Measurements from ENCODE around the gene SPACA4. TPM values are rescaled to one million over a fixed set of nuclear protein-coding genes. Genes with fewer than 3 reads are reported as not detected.

Gene SPACA4, protein sequence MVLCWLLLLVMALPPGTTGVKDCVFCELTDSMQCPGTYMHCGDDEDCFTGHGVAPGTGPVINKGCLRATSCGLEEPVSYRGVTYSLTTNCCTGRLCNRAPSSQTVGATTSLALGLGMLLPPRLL
- not detected in 5 replicates for total RNA-seq (2022; extraction: Qiagen RNA extraction)

DNA sequence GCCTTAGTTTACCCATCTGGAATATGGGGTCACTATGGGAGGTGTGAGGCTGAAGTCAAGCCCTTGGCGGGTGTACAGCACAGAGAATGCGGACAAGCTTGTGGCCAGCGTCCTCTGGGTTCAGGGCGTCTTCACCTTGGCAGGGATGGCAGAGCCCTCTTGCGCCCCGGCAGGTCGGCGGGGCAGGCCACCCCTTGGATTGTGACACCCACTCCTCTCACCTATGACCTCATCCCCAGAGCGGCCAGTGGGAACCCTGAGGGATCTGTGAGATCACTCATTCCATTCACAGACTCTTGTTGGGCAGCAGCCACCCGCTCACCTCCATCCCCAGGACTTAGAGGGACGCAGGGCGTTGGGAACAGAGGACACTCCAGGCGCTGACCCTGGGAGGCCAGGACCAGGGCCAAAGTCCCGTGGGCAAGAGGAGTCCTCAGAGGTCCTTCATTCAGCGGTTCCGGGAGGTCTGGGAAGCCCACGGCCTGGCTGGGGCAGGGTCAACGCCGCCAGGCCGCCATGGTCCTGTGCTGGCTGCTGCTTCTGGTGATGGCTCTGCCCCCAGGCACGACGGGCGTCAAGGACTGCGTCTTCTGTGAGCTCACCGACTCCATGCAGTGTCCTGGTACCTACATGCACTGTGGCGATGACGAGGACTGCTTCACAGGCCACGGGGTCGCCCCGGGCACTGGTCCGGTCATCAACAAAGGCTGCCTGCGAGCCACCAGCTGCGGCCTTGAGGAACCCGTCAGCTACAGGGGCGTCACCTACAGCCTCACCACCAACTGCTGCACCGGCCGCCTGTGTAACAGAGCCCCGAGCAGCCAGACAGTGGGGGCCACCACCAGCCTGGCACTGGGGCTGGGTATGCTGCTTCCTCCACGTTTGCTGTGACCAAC lies at the start of gene SPACA4:
SPACA4 (plus strand) TSS at position 280 of the 896 bp plus-strand sequence; CDS start at position 517, 237 bp downstream.

DNA sequence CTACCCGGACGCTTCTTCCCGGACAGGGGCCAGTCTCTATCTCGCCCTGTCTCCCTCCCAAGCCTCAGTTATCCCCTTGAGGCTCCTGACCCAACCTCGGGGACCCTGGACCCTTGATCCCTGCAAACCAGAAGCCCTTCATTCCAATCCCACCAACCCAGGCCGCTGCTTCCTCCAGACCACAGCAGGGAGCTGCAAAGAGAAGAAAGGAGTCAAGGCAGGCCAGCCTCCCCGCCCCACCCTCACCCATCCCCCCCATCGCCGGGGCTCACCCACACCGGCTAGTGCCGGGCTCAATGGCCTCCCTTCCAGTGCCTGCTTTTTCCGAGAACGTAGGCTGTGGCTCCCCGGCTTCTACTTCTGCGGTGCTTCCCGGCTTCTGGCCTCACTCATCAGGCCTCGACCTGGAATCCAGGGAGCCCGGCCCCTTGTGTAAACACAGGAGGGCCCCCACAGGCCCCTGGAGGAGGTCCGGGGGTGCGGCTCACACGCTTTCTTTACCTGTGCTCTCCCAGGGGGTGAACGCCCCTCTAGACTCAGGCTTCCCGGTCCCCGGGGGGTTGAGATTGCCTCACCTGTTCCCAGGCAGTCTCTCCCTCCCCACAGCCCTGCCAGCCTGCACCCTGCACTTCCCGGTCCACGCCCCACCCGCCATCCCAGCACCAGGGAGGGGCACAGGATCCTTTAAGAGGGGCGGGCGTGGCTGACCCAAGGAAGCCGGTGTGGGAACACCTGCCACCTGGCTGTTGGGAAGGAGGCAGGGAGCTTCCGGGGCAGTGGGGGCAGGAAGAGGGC lies 8.1 kb downstream of the SPACA4 start, which contains the start of gene FAM83E:
FAM83E (minus strand) TSS at position 641 of the 795 bp plus-strand sequence. CDS start 1,704 bp downstream, outside the sequence.

DNA sequence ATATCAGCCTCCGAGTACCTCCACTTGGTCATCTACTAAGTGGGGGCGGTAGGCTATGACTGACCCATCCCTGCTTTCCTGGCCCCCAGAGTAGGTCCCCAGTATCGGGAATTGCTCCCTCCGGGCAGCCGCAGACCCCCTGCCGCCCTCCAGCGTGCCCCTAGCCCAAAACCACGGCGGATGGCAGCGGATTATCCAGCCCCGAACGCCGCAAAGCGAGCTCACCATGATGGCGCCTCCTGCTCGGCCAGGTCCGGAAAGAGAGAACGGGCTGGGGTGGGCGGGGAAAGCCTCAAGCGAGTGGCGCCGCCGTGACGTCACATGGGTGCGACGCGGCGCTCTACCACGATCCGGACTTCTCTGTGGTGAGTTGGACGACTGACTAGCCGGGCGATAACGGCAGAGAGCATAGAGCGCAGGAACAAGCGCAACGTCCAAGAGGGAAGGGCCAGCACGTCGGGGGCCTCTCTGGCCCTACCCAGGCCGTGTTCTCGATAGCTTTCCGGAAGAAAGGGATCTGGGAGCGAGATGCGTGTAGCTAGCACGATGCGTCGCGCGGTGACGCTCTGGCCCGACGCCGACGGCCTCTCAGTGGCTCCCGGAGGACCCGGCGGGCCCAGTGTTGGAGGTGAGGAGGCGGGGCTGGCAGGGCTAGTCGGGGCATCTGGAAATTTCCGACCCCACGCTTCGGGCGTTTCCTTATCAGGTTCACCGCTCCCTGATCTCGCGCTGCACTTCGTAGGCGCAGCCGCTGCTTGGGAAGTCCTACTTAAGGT lies 12.6 kb downstream of the SPACA4 start, which contains the start of the genes RPL18 and SPHK2:
RPL18 (minus strand) TSS at position 263 of the 776 bp plus-strand sequence; CDS start at position 228, 35 bp downstream.
SPHK2 (plus strand) TSS at position 591 of the 776 bp plus-strand sequence. CDS start 1,009 bp downstream, outside the sequence.

DNA sequence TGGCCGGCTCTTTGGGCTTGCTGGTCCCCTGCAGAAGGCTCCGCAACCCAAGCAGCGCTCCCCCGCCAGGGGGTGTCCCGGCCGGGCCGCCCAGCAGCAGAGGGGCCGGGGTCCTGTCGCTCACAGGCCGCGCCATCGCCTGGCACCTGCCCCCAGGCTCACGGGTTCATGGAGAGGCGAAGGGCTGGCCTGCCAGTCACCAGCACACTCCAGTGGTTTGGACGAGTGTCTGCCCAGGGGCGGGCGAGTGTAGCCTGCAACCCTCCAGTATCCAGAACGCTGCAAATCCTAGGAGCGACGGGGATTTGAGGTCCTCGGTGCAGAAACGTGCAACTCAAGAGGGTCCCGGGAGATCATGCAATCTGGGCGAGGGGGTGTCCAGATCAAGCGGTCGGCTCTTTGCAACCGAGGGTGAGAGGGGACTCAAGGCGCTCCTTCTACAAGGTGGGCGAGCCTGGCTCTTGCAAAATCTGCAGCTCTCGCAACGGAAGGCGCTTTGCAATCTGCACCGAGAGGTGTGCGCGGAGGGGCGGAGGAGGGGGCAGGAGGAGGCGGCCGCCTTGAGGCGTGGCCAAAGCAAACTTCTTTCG lies 30.4 kb downstream of the SPACA4 start, which contains the start of gene DBP:
DBP (minus strand) TSS at position 521 of the 590 bp plus-strand sequence; CDS start at position 136, 385 bp downstream.

DNA sequence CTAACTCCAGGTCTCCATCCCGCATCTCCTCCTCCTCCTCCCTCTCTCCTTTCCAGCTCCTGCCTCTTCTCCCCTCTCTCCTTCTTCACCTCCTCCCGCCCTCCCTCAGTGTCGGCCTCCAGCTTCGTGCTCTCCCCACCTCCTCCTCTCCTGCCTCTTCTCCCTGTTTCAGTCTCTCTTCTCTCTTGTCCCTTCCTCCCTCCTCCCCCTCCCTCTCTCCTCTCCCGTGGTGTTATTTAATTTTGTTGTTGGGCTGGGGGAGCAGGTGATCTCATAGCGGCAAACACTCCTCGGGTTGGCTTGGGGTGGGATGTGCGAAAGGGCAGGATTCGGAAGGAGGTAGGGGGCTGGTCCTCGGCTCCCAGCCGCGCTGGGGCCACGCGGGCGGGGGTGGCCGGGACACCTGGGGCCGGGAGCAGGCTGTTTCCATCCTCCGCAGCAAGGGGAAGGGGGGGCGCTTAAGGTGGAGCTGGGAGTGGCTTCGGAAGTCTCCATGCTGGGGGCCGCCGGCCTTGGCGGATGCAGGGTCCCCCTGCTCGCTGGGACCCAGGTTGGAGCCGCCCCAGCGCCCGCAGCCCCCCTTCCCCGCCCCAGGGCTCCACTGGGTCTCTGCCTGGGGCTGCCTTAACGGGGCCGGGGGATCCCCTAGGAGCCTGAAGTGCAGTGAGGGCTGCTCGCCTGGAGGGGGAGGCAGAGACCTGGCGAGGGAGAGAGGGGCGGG lies 39.6 kb downstream of the SPACA4 start, which contains the start of gene CA11:
CA11 (minus strand) TSS at position 187 of the 721 bp plus-strand sequence. CDS start 555 bp downstream, outside the sequence.

Other genes starting within 250 kb of the SPACA4 start
- 2.9 to 5.3 TPM (median 4.3 TPM) in 5 replicates for gene TMEM143, start 242.8 kb upstream of the SPACA4 start, total RNA-seq (2022; extraction: Qiagen RNA extraction)
- 0.93 to 3.6 TPM (median 3.1 TPM) in 5 replicates for gene SYNGR4, start 242.4 kb upstream of the SPACA4 start, total RNA-seq (2022; extraction: Qiagen RNA extraction)
- gene KDELR1, start 215.2 kb upstream of the SPACA4 start, total RNA-seq (2022; extraction: Qiagen RNA extraction) = 389 to 432 TPM (median 425 TPM) in 5 replicates
- 6.5 to 8.9 TPM (median 7.6 TPM) in 5 replicates for gene GRIN2D, start 213.1 kb upstream of the SPACA4 start, total RNA-seq (2022; extraction: Qiagen RNA extraction)
- 108 to 129 TPM (median 110 TPM) in 5 replicates for gene GRWD1, start 160.8 kb upstream of the SPACA4 start, total RNA-seq (2022; extraction: Qiagen RNA extraction)
- 0.93 to 2.0 TPM (median 1.1 TPM) in 5 replicates for gene KCNJ14, start 151.2 kb upstream of the SPACA4 start, total RNA-seq (2022; extraction: Qiagen RNA extraction)
- gene CYTH2, start 137.4 kb upstream of the SPACA4 start, total RNA-seq (2022; extraction: Qiagen RNA extraction) = 54.5 to 64.5 TPM (median 61.2 TPM) in 5 replicates
- gene LMTK3, start 94.9 kb upstream of the SPACA4 start, total RNA-seq (2022; extraction: Qiagen RNA extraction) = 2.7 to 5.6 TPM (median 4.5 TPM) in 5 replicates
- 12.0 to 17.5 TPM (median 14.0 TPM) in 5 replicates for gene SULT2B1, start 54.6 kb upstream of the SPACA4 start, total RNA-seq (2022; extraction: Qiagen RNA extraction)
- gene FAM83E, start 8.3 kb downstream of the SPACA4 start, total RNA-seq (2022; extraction: Qiagen RNA extraction) = 0.10 to 0.36 TPM (median 0.15 TPM) in 5 replicates
- 3,143 to 3,491 TPM (median 3,212 TPM) in 5 replicates for gene RPL18, start 12.4 kb downstream of the SPACA4 start, total RNA-seq (2022; extraction: Qiagen RNA extraction)
- 12.5 to 17.2 TPM (median 14.5 TPM) in 5 replicates for gene SPHK2, start 12.8 kb downstream of the SPACA4 start, total RNA-seq (2022; extraction: Qiagen RNA extraction)
- gene DBP, start 30.6 kb downstream of the SPACA4 start, total RNA-seq (2022; extraction: Qiagen RNA extraction) = 1.6 to 2.3 TPM (median 1.8 TPM) in 5 replicates
- 6.7 to 12.0 TPM (median 10.7 TPM) in 5 replicates for gene CA11, start 39.4 kb downstream of the SPACA4 start, total RNA-seq (2022; extraction: Qiagen RNA extraction)
- 0.12 to 0.20 TPM (median 0.16 TPM) in 5 replicates for gene NTN5, start 66.3 kb downstream of the SPACA4 start, total RNA-seq (2022; extraction: Qiagen RNA extraction)
- not detected in 5 replicates for gene FUT2, start 89.2 kb downstream of the SPACA4 start, total RNA-seq (2022; extraction: Qiagen RNA extraction)
- gene MAMSTR, start 113.0 kb downstream of the SPACA4 start, total RNA-seq (2022; extraction: Qiagen RNA extraction) = 0.23 to 0.53 TPM (median 0.43 TPM) in 5 replicates
- gene RASIP1, start 133.9 kb downstream of the SPACA4 start, total RNA-seq (2022; extraction: Qiagen RNA extraction) = 0.31 to 0.66 TPM (median 0.43 TPM) in 5 replicates
- not detected in 5 replicates for gene IZUMO1, start 140.2 kb downstream of the SPACA4 start, total RNA-seq (2022; extraction: Qiagen RNA extraction)
- gene FUT1, start 145.9 kb downstream of the SPACA4 start, total RNA-seq (2022; extraction: Qiagen RNA extraction) = 0.10 to 0.16 TPM (median 0.12 TPM) in 5 replicates
- not detected in 5 replicates for gene FGF21, start 148.8 kb downstream of the SPACA4 start, total RNA-seq (2022; extraction: Qiagen RNA extraction)
- gene BCAT2, start 204.3 kb downstream of the SPACA4 start, total RNA-seq (2022; extraction: Qiagen RNA extraction) = 50.3 to 63.4 TPM (median 60.0 TPM) in 5 replicates
- 12.0 to 17.2 TPM (median 13.8 TPM) in 5 replicates for gene HSD17B14, start 229.7 kb downstream of the SPACA4 start, total RNA-seq (2022; extraction: Qiagen RNA extraction)